ENCODE measurements around the gene PPM1H.
"Not testable (repeated sequence)": the region's sequence is repeated elsewhere in the genome, so short reads cannot be mapped to it uniquely, and the experiment has no call there.

PPM1H gene

DNA sequence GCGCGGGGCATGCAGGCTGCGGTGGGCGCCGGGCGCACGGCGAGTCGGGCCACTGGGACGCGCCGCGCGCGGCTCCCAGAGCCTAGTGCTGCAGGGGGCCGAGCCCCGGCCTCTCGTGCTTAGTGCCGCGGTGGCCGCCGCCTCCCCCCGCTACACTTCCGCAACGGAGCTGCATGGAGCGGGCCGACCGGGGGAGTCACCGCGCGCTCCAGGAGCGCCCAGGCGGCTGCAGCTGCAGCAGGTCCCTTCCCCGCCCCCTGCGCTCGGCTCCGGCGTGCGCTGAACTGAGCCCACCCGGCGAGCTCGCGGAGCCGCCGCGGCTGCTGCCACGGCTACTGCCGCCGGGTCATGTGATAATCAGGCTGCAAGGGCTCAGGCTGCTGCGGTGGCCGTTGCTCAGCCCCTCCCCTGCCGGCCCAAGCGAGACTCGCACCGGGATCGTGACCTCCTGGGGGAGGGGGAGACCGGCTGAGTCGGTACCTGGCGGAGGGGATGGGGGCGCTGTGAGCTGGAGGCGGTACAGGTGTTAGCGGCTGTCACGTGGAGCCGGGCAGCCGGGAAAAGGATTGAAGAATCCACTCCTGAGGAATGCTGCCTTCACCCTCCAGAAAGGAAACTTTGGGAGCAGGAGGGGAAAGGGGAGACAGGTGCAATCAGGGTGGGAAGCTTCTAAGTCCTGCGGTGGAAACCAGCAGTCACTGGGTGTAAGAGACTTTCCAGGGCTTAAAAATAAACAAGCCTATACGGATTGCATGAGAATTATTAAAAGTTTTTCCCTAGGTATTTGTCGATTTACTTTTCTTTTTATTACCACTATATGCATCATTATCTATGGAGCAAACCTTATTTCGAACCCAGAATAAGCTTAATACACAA, at the start of gene PPM1H:
Gene PPM1H (minus strand): TSS at position 352 of the 876 bp plus-strand sequence. CDS start 414 bp downstream, outside the sequence.
- in situ Hi-C loops (cut with HindIII; ENCODE audit: low sequenced_read_pairs) = no loop called here

DNA sequence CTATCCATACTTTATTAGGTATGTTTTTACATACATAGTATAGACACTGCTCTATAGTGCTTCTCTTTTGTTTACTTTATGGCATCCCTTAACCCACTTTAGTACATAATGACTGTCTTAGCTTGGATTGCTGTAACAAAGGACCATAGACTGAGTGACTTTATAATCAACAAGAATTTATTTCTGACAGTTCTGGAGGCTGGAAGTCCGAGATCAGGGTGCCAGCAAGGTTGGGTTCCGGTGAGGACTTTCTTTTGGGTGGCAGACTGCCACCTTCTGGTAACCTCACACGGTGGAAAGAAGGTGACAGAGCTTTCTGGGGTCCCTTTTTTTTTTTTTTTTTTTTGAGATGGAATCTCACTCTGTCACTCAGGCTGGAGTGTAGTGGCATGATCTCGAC, 48.6 kb upstream of the PPM1H start:
- in situ Hi-C loops (cut with HindIII; ENCODE audit: low sequenced_read_pairs) = no loop called here

DNA sequence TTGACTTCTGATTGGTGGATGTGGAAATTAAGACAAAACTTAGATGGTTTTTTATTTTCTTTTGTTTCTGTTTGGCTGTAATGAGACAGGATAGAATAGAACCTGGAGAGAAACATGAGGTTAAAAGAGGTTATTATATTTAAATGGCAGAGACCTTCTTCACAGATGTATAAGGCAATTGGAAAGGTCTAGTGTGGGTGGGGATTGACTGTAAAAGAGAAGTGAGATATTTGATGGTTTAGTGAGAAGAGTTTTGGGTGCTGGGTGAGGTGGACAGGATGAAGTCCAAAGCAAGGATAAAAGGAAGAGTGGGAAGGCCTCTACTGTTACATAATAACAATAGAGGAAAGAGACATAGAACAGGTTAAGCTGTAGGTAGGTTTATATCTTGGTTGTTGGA, 43.8 kb upstream of the PPM1H start:
- in situ Hi-C loops (cut with HindIII; ENCODE audit: low sequenced_read_pairs) = no loop called here

GRCh38 chr12:62977883-62978282, 42.9 kb upstream of the PPM1H start:
- in situ Hi-C loops (cut with HindIII; ENCODE audit: low sequenced_read_pairs) = no loop called here

- in situ Hi-C loops (cut with HindIII; ENCODE audit: low sequenced_read_pairs) = no loop called here
Measured at GRCh38 chr12:62977418-62977817, 42.5 kb upstream of the PPM1H start.

GRCh38 chr12:62976110-62976662, 41.2 kb upstream of the PPM1H start:
- in situ Hi-C loops (cut with HindIII; ENCODE audit: low sequenced_read_pairs) = no loop called here

DNA sequence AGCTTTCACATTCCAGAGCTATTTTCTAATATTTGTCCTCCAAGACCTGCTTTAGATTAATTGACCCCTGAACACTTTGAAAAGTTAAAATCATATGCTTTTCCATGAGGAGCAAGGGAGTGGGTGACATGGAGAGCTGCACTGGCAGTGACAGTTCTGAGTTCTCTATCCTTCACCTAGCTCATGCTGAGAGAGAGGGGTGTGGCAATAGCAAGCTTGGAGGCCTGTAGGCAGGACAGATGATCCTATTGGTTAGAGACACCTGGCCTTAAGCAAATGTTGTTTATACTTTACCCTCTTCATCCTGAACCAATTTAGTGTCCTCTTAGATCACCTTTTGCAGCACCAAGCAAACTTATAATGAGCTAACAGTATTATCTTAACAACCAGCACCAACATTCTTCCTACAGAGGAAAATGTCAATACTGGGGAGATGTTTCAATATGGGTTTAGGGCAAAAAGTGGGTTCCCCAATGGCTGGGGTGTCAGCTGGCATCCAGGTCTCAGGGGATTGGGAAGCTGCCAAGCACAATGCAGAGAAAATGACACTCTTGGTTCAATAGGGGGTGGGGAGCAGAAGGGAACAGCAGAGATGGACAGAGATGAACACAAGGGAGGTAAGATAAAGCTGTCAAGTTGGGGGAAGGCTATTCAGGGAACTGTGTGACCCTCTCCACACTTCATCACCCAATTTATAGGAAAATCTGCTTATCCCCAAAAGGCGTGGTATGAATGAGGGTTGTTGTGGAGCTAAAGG, 37.0 kb upstream of the PPM1H start:
- in situ Hi-C loops (cut with HindIII; ENCODE audit: low sequenced_read_pairs) = no loop called here

- in situ Hi-C loops (cut with HindIII; ENCODE audit: low sequenced_read_pairs) = no loop called here
Measured at GRCh38 chr12:62969695-62970094, 34.7 kb upstream of the PPM1H start.

DNA sequence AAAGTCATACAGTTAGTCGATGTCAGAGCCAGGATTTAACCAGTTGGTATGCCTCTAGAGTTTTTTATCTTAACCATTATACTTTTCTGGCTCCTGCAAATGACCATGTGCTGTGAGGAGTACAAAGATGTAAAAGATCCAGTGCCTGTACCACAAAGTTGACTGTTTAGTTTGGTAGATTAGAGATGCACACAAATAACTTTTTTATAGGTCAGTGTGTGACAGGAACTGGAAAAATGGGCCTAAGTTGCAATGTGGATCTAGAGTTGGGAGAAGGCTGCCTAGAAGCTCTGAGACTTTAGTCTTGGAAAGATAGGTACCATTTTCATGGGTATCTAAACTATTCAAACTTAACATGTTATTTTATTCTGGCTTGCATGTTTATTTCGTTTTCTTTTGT, 32.8 kb upstream of the PPM1H start:
- in situ Hi-C loops (cut with HindIII; ENCODE audit: low sequenced_read_pairs) = no loop called here

- in situ Hi-C loops (cut with HindIII; ENCODE audit: low sequenced_read_pairs) = no loop called here
Measured at GRCh38 chr12:62966990-62967506, 32.1 kb upstream of the PPM1H start.

GRCh38 chr12:62966446-62966989, 31.6 kb upstream of the PPM1H start:
- in situ Hi-C loops (cut with HindIII; ENCODE audit: low sequenced_read_pairs) = not testable (repeated sequence)

DNA sequence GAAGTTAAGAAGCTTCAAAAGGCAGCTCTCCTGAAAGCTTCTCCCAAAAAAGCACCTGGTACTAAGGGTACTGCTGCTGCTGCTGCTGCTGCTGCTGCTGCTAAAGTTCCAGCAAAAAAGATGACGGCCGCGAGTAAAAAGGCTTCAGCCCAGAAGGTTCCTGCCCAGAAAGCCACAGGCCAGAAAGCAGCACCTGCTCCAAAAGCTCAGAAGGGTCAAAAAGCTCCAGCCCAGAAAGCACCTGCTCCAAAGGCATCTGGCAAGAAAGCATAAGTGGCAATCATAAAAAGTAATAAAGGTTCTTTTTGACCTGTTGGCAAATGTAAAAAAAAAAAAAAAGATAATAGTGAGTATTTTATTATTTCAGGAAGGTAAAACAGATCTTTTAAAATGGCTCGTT, 30.8 kb upstream of the PPM1H start:
- in situ Hi-C loops (cut with HindIII; ENCODE audit: low sequenced_read_pairs) = not testable (repeated sequence)

DNA sequence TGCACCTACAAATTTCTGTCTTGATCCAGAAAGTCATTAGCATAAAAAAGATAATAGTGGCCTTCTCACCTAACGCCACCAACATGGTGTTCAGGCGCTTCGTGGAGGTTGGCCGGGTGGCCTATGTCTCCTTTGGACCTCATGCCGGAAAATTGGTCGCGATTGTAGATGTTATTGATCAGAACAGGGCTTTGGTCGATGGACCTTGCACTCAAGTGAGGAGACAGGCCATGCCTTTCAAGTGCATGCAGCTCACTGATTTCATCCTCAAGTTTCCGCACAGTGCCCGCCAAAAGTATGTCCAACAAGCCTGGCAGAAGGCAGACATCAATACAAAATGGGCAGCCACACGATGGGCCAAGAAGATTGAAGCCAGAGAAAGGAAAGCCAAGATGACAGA, 30.3 kb upstream of the PPM1H start:
- in situ Hi-C loops (cut with HindIII; ENCODE audit: low sequenced_read_pairs) = not testable (repeated sequence)

DNA sequence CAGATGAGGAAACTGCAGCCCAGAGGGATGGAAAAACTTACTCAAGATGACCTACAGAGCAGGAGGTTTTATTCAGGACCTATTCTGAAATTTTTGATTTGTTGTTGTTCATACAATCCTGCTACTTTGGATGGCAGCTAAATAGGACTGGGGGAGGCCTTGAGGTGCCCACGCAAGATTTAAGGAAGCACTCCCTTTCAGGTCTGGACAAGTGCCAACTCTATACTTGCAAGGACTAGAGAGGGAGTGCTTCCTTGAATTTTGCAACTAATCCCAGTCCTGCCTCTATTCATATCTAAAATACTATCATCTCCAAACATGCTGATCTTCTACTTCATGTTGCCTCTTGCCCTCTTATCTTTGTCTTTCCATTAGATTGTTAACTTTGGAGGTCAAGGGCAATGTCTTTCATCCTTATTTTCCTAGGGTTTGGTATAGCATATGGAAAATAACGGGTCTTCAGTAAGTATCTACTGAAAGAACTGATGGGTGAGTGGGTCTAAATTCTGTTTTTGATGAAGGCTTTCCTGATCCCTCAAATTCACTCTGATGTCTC, 28.6 kb upstream of the PPM1H start:
- in situ Hi-C loops (cut with HindIII; ENCODE audit: low sequenced_read_pairs) = no loop called here

GRCh38 chr12:62960324-62960723, 25.4 kb upstream of the PPM1H start:
- in situ Hi-C loops (cut with HindIII; ENCODE audit: low sequenced_read_pairs) = no loop called here

- in situ Hi-C loops (cut with HindIII; ENCODE audit: low sequenced_read_pairs) = no loop called here
Measured at GRCh38 chr12:62959745-62960144, 24.8 kb upstream of the PPM1H start.

DNA sequence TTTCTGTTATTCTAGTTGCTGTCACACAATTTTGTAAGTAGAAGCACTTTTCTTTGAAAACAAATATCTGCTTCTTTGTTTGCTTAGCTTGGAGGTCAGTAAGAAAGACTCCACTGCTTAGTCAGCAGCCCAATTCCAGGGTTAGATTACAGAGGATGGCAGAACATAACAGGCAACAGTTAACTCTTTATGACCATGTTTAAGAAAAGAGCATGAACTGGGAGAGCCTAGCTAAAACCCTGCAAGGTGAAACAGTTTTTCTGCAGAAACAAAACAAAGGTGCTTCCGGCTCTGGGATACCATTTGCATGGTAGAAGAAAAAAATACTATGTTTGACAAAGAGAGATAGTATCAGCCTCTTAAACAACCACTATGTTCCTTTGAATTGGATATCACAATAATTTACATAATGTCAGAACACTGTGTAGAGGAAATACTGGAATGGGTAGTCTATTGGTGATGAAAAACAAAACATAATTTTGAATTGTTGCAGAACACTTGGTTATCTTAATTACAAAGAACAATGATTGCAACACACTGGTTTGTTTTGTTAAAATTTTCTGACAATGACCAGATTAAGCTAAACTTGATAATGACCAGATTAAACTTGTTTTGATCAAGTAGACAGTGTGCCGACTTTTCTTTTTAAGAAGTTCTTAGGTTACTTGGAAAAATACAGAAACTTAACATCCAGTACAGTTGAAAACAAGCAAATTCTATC, 22.4 kb upstream of the PPM1H start:
- in situ Hi-C loops (cut with HindIII; ENCODE audit: low sequenced_read_pairs) = no loop called here

DNA sequence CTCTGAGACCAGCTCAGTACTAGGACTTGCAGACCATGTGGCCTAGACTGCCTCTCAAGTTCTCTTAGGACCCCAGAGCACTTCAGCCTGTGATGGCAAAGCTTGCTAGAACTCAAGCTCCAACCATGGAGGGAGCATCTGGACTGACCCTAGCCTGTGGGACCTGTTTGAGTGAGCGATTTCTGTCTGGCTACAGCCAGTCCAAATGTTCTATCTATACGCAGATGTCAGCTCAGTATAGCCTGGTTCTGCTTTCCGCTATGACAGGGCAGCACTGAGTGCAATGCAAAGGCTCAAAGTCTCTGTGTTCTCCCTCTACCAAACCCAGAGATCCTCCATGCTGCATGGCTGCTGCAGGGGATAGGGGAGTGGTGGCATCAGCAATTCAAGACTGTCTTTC, 20.7 kb upstream of the PPM1H start:
- in situ Hi-C loops (cut with HindIII; ENCODE audit: low sequenced_read_pairs) = no loop called here

GRCh38 chr12:62950317-62950716, 15.4 kb upstream of the PPM1H start:
- in situ Hi-C loops (cut with HindIII; ENCODE audit: low sequenced_read_pairs) = no loop called here

- in situ Hi-C loops (cut with HindIII; ENCODE audit: low sequenced_read_pairs) = no loop called here
Measured at GRCh38 chr12:62948123-62948522, 13.2 kb upstream of the PPM1H start.
